HG03469 (cell line): ENCODE measurements around the gene SLC35A2.

Experiments
- ATAC-seq: cut with Tn5 transposase; IDR thresholded peaks from one replicate; pipeline ENCODE4 v1.9.1; 2021; ENCODE audit warnings: mild to moderate bottlenecking, moderate library complexity, moderate number of reproducible peaks; ENCODE audit not compliant: unreplicated experiment

SLC35A2 gene

GRCh38 chrX:48927736-48928382, 16.4 kb upstream of the SLC35A2 start:
- ATAC-seq: no peak

- no peak for ATAC-seq
Measured at GRCh38 chrX:48927123-48927522, 15.7 kb upstream of the SLC35A2 start.

GRCh38 chrX:48924270-48924669, 12.8 kb upstream of the SLC35A2 start:
- ATAC-seq: no peak

GRCh38 chrX:48923771-48924170, 12.3 kb upstream of the SLC35A2 start:
- no peak for ATAC-seq

GRCh38 chrX:48920718-48921104, 9.3 kb upstream of the SLC35A2 start:
- no peak for ATAC-seq

GRCh38 chrX:48919947-48920717, 8.7 kb upstream of the SLC35A2 start:
- ATAC-seq: no peak

GRCh38 chrX:48919360-48919841, 8.0 kb upstream of the SLC35A2 start:
- ATAC-seq: no peak

GRCh38 chrX:48918643-48919340, 7.3 kb upstream of the SLC35A2 start, which contains the start of gene PIM2:
Gene PIM2 (minus strand): TSS chrX:48919024. CDS start chrX:48918834, 190 bp downstream.
- peak; percentile 61 for ATAC-seq

- no peak for ATAC-seq
Measured at GRCh38 chrX:48918301-48918642, 6.8 kb upstream of the SLC35A2 start.

- peak; percentile 28 for ATAC-seq
Measured at GRCh38 chrX:48917139-48918001, 5.9 kb upstream of the SLC35A2 start.

- ATAC-seq: no peak
Measured at GRCh38 chrX:48914593-48915493, 3.4 kb upstream of the SLC35A2 start.

GRCh38 chrX:48913605-48914366, 2.3 kb upstream of the SLC35A2 start:
- ATAC-seq: no peak

GRCh38 chrX:48910926-48911411, 477 bp downstream of the SLC35A2 start:
- ATAC-seq: no peak

- no peak for ATAC-seq
Measured at GRCh38 chrX:48909703-48910294, 1.6 kb downstream of the SLC35A2 start.

- no peak for ATAC-seq
Measured at GRCh38 chrX:48908600-48908999, 2.8 kb downstream of the SLC35A2 start.

- ATAC-seq: no peak
Measured at GRCh38 chrX:48905090-48905790, 6.2 kb downstream of the SLC35A2 start.

GRCh38 chrX:48904626-48905025, 6.8 kb downstream of the SLC35A2 start:
- no peak for ATAC-seq

- ATAC-seq: no peak
Measured at GRCh38 chrX:48904180-48904579, 7.3 kb downstream of the SLC35A2 start.
